Panc1 (cell line): Measurements from ENCODE around the gene ADGRG7. TPM values are rescaled to one million over a fixed set of nuclear protein-coding genes. Genes with fewer than 3 reads are reported as not detected.

Experiments
- ATAC-seq: fragments of 200-7000 bp; cut with Tn5 transposase; 2 replicates; pipeline ENCODE4 v1.9.1; 2020; ENCODE audit warnings: mild to moderate bottlenecking, moderate library complexity
- BruUV-seq: library from RNA; stranded (reverse); fragments of 400-500 nt; replicated peaks from 2 replicates; lab custom pipeline; 2021; lab: Mats Ljungman, UMichigan
- CTCF ChIA-PET: fragments of 300-600 bp; sonication (Branson Sonifier 250); formaldehyde crosslinking; loops from one replicate; lab custom pipeline; 2022; ENCODE audit warnings: antibody characterized with exemption; lab: Charles Lee
- POLR2A ChIA-PET: fragments of 300-600 bp; sonication (Branson Sonifier 250); formaldehyde crosslinking; loops from one replicate; lab custom pipeline; 2022; ENCODE audit warnings: antibody characterized with exemption; lab: Charles Lee
- DNase-seq: peaks from one replicate; pipeline ENCODE4 v3.0.0-alpha.2; 2010; ENCODE audit warnings: low read depth, low spot score
- H3K27ac ChIP-seq: 2 replicates; pipeline ENCODE4 v1.5.1; 2011; ENCODE audit warnings: mild to moderate bottlenecking, low read length, inconsistent platforms
- H3K27me3 ChIP-seq: fragments of 200-500 bp; sonication (Bioruptor generic); 2 replicates; pipeline ENCODE4 v1.6.0; 2014; ENCODE audit warnings: low read length, inconsistent platforms; ENCODE audit not compliant: control insufficient read depth, insufficient read depth
- H3K36me3 ChIP-seq: fragments of 200-500 bp; sonication (Bioruptor generic); 2 replicates; pipeline ENCODE4 v1.5.1; 2014; ENCODE audit warnings: inconsistent platforms, mild to moderate bottlenecking, low read length, moderate library complexity; ENCODE audit not compliant: control insufficient read depth, insufficient read depth
- H3K4me1 ChIP-seq: 2 replicates; pipeline ENCODE4 v1.5.1; 2011; ENCODE audit warnings: inconsistent platforms, mild to moderate bottlenecking, low read length, moderate library complexity; ENCODE audit not compliant: control insufficient read depth, insufficient read depth
- H3K4me3 ChIP-seq, 2 experiments: 2 replicates each; pipeline ENCODE4 v1.5.1; 2011 to 2012; ENCODE audit warnings: low read depth in 2 of 2, low read length in 2 of 2, mild to moderate bottlenecking in 2 of 2, inconsistent platforms in 1 of 2, moderate library complexity in 1 of 2
- H3K9me3 ChIP-seq: fragments of 200-500 bp; sonication (Bioruptor generic); 2 replicates; pipeline ENCODE4 v1.5.1; 2014; ENCODE audit warnings: low read depth, mild to moderate bottlenecking, inconsistent platforms, low read length, moderate library complexity; ENCODE audit not compliant: control insufficient read depth, insufficient read depth
- CTCF ChIP-seq: fragments of 450-650 bp; IDR thresholded peaks from 2 replicates; pipeline ENCODE4 v1.5.1; 2017; ENCODE audit warnings: mild to moderate bottlenecking
- POLR2AphosphoS5 ChIP-seq: IDR thresholded peaks from 2 replicates; pipeline ENCODE4 v1.6.1; 2012; ENCODE audit warnings: mild to moderate bottlenecking, low read depth, low read length, moderate library complexity
- REST ChIP-seq, 2 experiments: IDR thresholded peaks; 2 replicates each; pipeline ENCODE4 v1.6.1; 2011 to 2012; ENCODE audit warnings: low read depth in 2 of 2, control low read depth in 1 of 2, low read length in 1 of 2, mild to moderate bottlenecking in 1 of 2, moderate library complexity in 1 of 2; ENCODE audit not compliant: insufficient read depth in 1 of 2
- SIN3A ChIP-seq: IDR thresholded peaks from 2 replicates; pipeline ENCODE4 v1.6.1; 2012; ENCODE audit warnings: low read depth, mild to moderate bottlenecking, low read length, moderate library complexity, borderline replicate concordance; ENCODE audit not compliant: insufficient read depth
- TCF7L2 ChIP-seq: IDR thresholded peaks from 2 replicates; pipeline ENCODE4 v1.6.1; 2011; ENCODE audit warnings: mild to moderate bottlenecking, low read depth, low read length, inconsistent platforms
- in situ Hi-C: cut with HindIII; loops from 2 replicates; pipeline ENCODE4 v1.10.0; 2016; ENCODE audit warnings: low sequenced_read_pairs, low pct_unique_long_range_greater_than_20kb
- intact Hi-C: fragments of 100-400 bp; cut with micrococcal nuclease; formaldehyde crosslinking; loops from one replicate; pipeline ENCODE4 v1.10.0; 2022; ENCODE audit not compliant: unreplicated experiment
- total RNA-seq: library from RNA; stranded (reverse); gene quantifications from one replicate; pipeline ENCODE4 v1.2.1, GENCODE V29; 2021; ENCODE audit not compliant: unreplicated experiment

The ADGRG7 gene
- total RNA-seq, 1 experiment from 2014 or later, result not detected

- POLR2A ChIA-PET, result interaction anchor here (0.7 kb wide), 1 partner anchor 27 kb away, joined by 8 read pairs; no protein-coding TSS in a partner anchor
- intact Hi-C loops (no loop called here), in situ Hi-C loops (no loop called here)
- H3K4me1 ChIP-seq, result no peaks in the 10 kb centered on the region
- no peaks in the 10 kb centered on the region for H3K27me3 ChIP-seq
- H3K4me3 ChIP-seq, result no peak overlapping the region
- CTCF ChIA-PET, result no interaction called here
- H3K27ac ChIP-seq, result no peak overlapping the region
- no peak for DNase-seq
- no TSS peak for BruUV-seq
- no peaks in the 10 kb centered on the region for H3K36me3 ChIP-seq
- TF ChIP-seq SIN3A (no peak), CTCF (no peak), POLR2AphosphoS5 (no peak), REST (IDR thresholded peaks at IDR 0.05; ENCODE audit: insufficient read depth in 1 of 2, low read depth in 2 of 2, low read length in 1 of 2) (no peak), TCF7L2 (no peak)
- ATAC-seq, result no peak
- no peaks in the 10 kb centered on the region for H3K9me3 ChIP-seq
Observed at GRCh38 chr3:100681496-100681895, 72.1 kb downstream of the ADGRG7 start.

- intact Hi-C loops (no loop called here), in situ Hi-C loops (no loop called here)
- BruUV-seq, result no TSS peak
- H3K27me3 ChIP-seq, result no peaks in the 10 kb centered on the region
- ATAC-seq, result no peak
- POLR2A ChIA-PET, result no interaction called here
- no peak overlapping the region for H3K4me3 ChIP-seq
- CTCF ChIA-PET, result no interaction called here
- no peak for DNase-seq
- TF ChIP-seq CTCF (no peak), POLR2AphosphoS5 (no peak), REST (IDR thresholded peaks at IDR 0.05; ENCODE audit: insufficient read depth in 1 of 2, low read depth in 2 of 2, low read length in 1 of 2) (no peak), TCF7L2 (no peak), SIN3A (no peak)
- no peaks in the 10 kb centered on the region for H3K36me3 ChIP-seq
- H3K9me3 ChIP-seq, result no peaks in the 10 kb centered on the region
- no peak overlapping the region for H3K27ac ChIP-seq
- no peaks in the 10 kb centered on the region for H3K4me1 ChIP-seq
Observed at GRCh38 chr3:100682056-100682853, 72.9 kb downstream of the ADGRG7 start.
